Measurements from ENCODE around the gene TMEM30A.

Gene TMEM30A

DNA sequence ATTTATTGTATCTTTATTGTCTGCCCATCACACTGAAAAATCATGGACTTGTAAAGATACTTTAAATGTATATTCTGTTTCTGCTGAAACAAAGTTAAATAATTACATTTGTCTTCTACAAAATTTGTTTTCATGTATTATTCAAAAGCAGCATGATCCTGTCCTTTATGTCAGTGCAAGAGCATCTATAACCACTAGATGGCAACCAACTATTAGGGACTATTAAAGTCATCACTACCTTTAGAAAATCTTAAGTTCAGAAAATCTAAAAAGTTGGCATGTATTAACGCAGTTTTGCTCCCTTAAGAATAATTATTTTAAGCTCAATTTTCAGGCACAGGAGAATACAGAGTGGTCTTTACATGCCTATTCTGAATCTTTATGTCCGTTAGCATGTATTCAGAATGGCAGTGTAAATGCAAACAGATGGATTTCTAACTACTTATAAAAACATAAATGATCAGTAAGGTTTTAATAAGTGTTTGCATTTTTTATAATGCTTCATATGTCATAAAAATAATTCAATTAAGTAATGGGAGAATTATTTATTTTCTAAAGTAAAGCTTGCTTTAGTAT is 17.8 kb downstream of the TMEM30A start:
- FAIRE-seq (no peak), DNase-seq (ENCODE audit: low spot score) (peak; percentile 29)

GRCh38 chr6:75263401-75263750 is 21.2 kb downstream of the TMEM30A start:
- FAIRE-seq (no peak), DNase-seq (ENCODE audit: low spot score) (no peak)

- FAIRE-seq, result no peak
- DNase-seq (ENCODE audit: low spot score), result no peak
Measured at GRCh38 chr6:75262716-75263400, 21.7 kb downstream of the TMEM30A start.

- no peak for DNase-seq (ENCODE audit: low spot score)
- no peak for FAIRE-seq
Measured at GRCh38 chr6:75261299-75261698, 23.3 kb downstream of the TMEM30A start.

DNA sequence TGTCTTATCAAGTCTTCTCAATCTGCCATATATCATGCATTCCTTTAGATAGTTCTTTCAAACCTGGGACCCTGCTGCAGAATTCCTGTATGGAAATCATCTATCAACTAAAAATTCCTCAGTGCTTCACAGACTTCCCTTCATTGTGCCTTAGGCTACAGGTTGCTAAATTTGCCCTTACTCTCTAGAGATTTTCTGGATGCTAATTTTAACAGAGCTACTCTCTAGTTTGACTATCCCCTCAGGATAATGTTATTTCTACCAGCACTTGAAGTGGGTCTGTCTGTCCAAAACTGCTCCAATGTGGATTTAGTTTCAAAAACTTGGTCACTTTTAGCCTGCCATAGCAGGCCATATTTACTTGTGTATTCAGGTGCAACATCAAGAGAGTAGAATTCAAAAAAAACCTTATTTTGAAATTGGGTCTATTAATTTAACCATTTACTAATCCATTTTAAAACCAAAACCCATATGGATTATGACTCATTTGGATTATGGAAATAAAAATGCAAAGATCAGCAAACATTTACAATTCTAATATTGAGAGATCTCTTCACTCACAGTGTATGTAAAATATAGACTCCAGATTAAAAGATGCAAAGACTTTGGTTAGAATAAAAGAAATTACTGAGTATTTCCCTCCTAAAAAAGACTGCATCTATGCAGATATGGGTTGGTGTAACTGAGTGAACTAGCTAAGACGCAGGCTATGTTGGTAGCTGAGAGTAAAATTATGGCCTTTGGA is 27.1 kb downstream of the TMEM30A start:
- DNase-seq (ENCODE audit: low spot score), result no peak
- FAIRE-seq, result no peak

- FAIRE-seq (no peak), DNase-seq (ENCODE audit: low spot score) (no peak)
Measured at GRCh38 chr6:75250552-75250951, 34.0 kb downstream of the TMEM30A start.

DNA sequence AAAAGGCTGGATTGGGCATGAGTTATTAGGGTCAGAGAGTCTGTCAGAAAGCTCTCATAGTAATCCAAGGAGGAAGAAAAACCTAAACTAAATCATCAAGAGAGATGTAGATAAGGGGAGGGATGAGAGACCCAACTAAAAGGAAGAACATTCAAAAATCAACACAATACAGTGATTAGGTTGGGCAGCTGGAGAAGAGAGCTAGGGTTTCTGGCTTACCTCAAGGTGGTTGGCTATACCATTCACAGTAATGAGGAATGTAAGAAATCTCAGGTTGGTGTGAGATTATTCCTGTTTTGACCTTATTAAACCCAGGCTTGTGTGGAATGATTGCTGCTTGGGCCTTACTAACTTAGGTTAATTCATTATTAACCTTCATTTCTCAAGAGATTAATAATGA is 34.8 kb downstream of the TMEM30A start:
- no peak for DNase-seq (ENCODE audit: low spot score)
- FAIRE-seq, result no peak

GRCh38 chr6:75246386-75246785 is 38.2 kb downstream of the TMEM30A start:
- DNase-seq (ENCODE audit: low spot score) (no peak), FAIRE-seq (no peak)

DNA sequence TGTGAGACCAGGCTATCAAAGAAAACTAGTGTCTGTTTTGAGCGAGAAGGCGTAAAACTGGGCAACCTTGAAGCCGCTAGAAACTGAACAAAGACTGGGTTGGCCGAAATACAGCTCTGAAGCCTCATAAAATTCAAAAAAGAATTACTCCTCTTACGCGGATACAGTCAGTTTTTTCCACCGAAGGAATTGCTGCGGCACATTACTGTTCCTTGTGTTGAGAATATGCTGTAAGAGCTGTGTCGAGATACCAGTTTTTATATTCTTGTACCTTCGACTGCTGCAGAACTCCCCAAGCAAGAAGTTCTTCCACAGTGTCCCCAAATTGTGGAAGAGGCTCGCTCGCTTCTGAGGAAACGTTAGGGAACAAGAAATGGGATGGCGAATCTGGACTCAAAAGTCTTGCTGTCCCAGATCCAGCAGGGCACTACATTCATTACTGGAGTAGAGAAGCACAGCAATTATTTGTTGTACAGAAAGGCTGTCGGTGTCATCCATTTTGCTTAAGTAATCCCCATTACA is 40.5 kb downstream of the TMEM30A start:
- DNase-seq (ENCODE audit: low spot score) (peak; percentile 11), FAIRE-seq (no peak)

DNA sequence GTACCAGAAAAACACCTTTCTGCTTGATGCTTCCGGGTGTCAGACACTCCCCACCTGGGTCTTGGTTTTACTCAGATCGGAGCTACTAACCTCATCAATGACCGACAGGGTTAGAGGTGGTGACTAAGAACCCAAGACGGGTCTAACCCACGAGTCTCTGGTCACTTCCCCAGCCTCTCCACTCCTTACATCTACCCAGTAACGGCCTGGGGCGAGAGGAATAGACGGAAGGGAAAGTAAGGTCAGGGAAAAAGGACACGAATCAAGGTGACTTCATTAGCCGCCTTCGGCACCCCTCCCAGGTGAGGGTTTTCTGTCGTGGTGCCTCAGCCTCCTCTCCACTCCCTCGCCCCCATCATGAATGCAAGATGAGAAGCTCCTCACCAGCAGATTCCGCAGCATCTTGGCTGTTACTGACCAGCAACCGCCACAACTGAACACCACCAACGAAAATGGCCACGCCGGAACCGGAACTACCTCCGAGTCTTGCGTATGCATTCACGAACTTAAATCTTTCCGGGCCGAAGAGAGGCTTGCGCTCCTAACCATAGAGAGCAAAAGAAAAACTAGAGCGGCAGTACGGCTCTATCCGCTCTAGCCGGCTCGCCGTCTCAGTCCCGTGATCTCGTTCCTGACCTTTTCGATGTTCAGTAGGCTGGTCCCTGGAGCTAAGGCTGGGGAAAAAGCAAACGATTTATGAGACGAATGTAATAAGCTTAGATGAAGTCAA is 41.1 kb downstream of the TMEM30A start, which contains the start of gene COX7A2:
Gene COX7A2, minus strand, starts transcription at position 469 of the 730 bp plus-strand sequence. Its CDS starts 67 bp downstream, at position 402.
- FAIRE-seq, result peak; percentile 23

DNA sequence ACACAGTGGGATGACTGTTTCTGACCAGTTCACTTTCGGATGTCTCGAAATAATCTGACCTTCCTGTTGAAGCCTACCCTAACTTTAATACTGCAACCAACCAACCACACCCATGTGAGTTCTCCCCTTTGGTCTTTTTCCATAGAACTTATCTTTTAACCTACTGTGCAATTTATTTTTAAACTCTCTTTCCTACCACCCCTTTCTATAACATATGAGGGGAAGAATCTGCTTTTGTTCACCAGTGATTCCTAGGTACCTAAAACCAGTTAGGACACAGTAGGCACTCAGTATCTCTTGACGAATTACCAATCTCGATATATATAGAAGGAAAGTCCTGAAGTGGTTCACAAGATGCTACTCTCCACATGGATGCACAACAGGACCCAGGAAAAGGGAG is 48.0 kb downstream of the TMEM30A start:
- FAIRE-seq (no peak), DNase-seq (ENCODE audit: low spot score) (no peak)

More for the DNA sequence above, 41.1 kb downstream of the TMEM30A start, which contains the start of gene COX7A2:
- peak; percentile 89 for DNase-seq (ENCODE audit: low spot score)

DNA sequence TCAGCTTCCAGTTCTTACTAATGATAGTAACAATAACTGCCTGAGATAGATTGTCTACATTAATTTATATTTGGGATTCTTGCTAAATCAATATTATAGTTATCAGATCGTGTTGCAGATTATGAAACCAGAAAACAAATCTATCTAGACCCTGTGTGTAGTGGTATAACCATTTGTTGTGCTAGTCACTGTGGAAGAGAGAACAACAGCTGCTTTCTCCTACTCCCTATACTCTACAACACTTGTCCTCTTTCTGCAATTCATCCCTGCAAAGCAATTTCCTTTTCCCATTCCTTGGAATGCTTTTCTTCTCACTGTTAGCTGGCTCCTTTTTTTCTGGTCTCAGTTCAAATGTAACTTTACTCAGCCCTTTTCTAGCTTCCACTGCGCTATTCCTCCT is 49.3 kb downstream of the TMEM30A start:
- no peak for FAIRE-seq

GRCh38 chr6:75234126-75234865 is 50.3 kb downstream of the TMEM30A start:
- DNase-seq (ENCODE audit: low spot score), result no peak
- FAIRE-seq, result no peak

More for the DNA sequence above, 49.3 kb downstream of the TMEM30A start:
- no peak for DNase-seq (ENCODE audit: low spot score)

GRCh38 chr6:75233092-75233615 is 51.4 kb downstream of the TMEM30A start:
- FAIRE-seq (no peak), DNase-seq (ENCODE audit: low spot score) (no peak)

DNA sequence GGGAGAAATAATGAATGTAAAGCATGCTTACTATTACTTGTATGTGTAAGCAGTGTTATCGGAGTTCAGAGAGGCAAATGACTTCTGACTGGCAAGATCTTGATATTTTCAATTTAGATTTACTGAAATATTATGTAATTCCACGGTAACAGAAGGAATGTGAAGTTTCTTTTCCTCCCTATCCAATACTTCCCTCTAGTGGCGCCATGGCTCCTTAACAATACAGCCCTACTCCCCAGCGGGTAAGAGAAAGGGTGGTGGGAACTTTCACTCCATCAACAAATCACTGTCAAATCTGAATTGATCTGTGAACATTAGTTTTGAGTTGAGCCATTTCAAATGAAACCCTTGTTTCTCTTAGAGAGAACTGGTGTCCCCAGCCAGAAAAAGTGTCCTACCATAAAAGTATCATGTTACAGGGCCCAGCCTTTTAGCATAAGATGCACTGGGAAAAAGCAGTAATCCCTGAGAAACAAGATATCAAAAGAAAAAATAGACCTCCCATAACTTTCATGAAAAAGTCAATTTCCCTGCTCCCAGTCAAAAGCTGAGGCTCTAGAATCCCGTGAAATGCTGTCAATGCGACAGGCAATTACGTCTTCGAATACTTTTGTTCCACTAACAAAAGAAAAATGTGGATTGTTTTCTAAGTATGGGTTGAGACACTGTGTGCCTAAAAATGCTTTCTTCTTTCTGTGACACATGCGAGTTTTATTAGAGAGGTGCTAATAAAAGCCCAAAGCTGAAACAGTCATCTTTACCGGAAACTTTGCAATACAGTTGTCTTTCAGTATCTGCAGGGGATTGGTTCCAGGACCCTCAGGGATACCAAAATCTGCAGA is 53.9 kb downstream of the TMEM30A start:
- no peak for FAIRE-seq
- DNase-seq (ENCODE audit: low spot score), result peak; percentile 63

- FAIRE-seq, result no peak
- DNase-seq (ENCODE audit: low spot score), result no peak
Measured at GRCh38 chr6:75224303-75224926, 60.2 kb downstream of the TMEM30A start.

DNA sequence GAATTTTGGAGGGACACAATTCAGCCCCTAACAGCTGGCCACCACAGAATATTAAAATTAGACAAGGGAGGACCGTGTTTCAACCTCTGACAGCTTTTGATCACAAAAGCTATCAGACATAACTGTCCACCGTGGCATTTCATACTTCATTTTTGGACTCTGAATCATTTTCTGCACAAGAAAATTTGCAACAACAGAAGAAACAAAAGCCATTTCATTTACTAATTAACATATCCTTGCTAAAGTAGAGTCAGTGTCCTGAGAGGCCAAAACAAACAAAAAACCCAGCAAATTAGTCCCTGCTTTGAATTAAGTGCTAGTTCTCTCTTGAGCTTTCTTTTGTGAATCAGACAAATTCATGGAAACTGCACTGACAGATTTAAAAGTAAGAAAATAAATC is 61.2 kb downstream of the TMEM30A start:
- FAIRE-seq (no peak), DNase-seq (ENCODE audit: low spot score) (no peak)

DNA sequence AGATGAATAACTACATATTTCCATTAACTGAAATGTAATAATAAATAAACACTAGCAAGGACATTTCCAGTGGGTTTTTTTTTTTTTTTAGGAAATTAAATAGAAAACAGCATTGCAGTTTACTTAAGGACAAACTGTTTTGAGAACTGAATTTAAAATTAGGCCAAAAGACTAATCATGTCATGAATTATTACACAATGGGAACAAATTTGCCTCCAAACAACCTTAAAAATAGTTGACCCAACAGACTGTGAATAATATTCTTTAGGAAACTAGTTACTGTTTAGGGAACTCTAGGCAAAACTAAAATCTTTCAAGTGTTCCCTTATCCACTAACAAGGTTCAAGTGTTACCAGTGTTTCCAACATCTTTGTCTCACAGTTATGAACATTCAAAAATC is 62.3 kb downstream of the TMEM30A start:
- FAIRE-seq, result no peak

GRCh38 chr6:75221116-75221515 is 63.5 kb downstream of the TMEM30A start:
- no peak for FAIRE-seq

More for the DNA sequence above, 62.3 kb downstream of the TMEM30A start:
- DNase-seq (ENCODE audit: low spot score), result no peak

More at GRCh38 chr6:75221116-75221515, 63.5 kb downstream of the TMEM30A start:
- no peak for DNase-seq (ENCODE audit: low spot score)
